HUES48 (cell line): ENCODE results near the gene HES5.
"Not testable (repeated sequence)": the region's sequence is repeated elsewhere in the genome, so short reads cannot be mapped to it uniquely, and the experiment has no call there.

Source experiments
- H3K27ac ChIP-seq: one replicate; pipeline ENCODE4 v1.7.0; 2013; ENCODE audit warnings: low read depth, low read length, inconsistent platforms
- H3K27me3 ChIP-seq: 2 replicates; pipeline ENCODE4 v1.6.1; 2013; ENCODE audit warnings: mild to moderate bottlenecking, low read length; ENCODE audit not compliant: control insufficient read depth, insufficient read depth
- H3K36me3 ChIP-seq: 2 replicates; pipeline ENCODE4 v1.6.1; 2013; ENCODE audit warnings: low read length; ENCODE audit not compliant: control insufficient read depth, insufficient read depth
- H3K4me1 ChIP-seq: 2 replicates; pipeline ENCODE4 v1.6.1; 2013; ENCODE audit warnings: mild to moderate bottlenecking, low read length; ENCODE audit not compliant: control insufficient read depth, insufficient read depth
- H3K4me3 ChIP-seq: 2 replicates; pipeline ENCODE4 v1.5.1; 2013; ENCODE audit warnings: mild to moderate bottlenecking, low read depth, low read length
- H3K9ac ChIP-seq: 2 replicates; pipeline ENCODE4 v1.6.1; 2013; ENCODE audit warnings: mild to moderate bottlenecking, low read depth, low read length, moderate library complexity
- H3K9me3 ChIP-seq: 2 replicates; pipeline ENCODE4 v1.6.1; 2013; ENCODE audit warnings: low read length; ENCODE audit not compliant: control insufficient read depth, insufficient read depth

Gene HES5

DNA sequence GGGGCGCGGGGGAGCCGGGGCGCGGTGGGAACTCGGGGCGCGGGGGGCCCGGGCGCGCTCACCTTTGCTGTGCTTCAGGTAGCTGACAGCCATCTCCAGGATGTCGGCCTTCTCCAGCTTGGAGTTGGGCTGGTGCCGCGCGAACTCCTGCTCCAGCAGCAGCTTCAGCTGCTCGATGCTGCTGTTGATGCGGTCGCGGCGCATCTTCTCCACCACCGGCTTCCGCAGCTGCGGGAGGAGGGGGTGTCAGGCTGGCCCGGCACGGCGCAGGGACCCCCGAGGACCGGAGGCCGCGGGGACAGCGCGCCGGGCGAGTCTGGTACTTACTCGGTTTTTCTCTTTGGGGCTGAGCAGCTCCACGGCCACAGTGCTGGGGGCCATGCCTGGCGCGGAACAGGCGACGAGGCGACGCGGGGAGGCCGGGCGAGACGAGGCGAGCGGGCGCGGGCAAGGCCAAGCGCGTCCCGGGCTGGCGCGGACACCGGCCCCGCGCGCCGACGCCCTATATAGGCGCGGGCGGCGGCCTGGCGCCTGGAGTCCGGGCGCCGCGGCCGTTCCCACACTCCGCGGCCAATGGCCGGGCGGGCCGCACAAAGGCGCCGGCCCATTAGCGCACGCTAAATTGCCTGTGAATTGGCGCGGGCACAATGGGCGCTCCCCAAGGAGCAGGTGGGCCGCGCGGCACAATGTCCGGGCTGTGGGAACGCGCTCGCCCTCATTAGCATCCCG lies at the start of gene HES5:
Gene HES5 (minus strand): TSS at position 480 of the 729 bp plus-strand sequence. CDS start 99 bp downstream, at position 381.
- H3K27me3 ChIP-seq, result peaks cover 78% of the 10 kb centered on the region
- no peak within 1 kb of the TSS for H3K27ac ChIP-seq
- no peak within 1 kb of the TSS for H3K9ac ChIP-seq
- H3K4me1 ChIP-seq, result peaks cover 26% of the 10 kb centered on the region
- H3K4me3 ChIP-seq, result peak within 1 kb of the TSS; percentile 52
- no peaks in the 10 kb centered on the region for H3K9me3 ChIP-seq
- no peaks in the 10 kb centered on the region for H3K36me3 ChIP-seq

GRCh38 chr1:2578758-2579118 lies 48.7 kb upstream of the HES5 start:
- Histone ChIP-seq H3K27me3 (no peaks in the 10 kb centered on the region), H3K27ac (no peak overlapping the region), H3K9me3 (0 out of 2 replicates have a peak, but pooled peaks cover under 1% of the 10 kb centered on the region), H3K36me3 (no peaks in the 10 kb centered on the region), H3K9ac (no peak overlapping the region), H3K4me1 (0 out of 2 replicates have a peak, but pooled peaks cover 2% of the 10 kb centered on the region), H3K4me3 (no peak overlapping the region)

DNA sequence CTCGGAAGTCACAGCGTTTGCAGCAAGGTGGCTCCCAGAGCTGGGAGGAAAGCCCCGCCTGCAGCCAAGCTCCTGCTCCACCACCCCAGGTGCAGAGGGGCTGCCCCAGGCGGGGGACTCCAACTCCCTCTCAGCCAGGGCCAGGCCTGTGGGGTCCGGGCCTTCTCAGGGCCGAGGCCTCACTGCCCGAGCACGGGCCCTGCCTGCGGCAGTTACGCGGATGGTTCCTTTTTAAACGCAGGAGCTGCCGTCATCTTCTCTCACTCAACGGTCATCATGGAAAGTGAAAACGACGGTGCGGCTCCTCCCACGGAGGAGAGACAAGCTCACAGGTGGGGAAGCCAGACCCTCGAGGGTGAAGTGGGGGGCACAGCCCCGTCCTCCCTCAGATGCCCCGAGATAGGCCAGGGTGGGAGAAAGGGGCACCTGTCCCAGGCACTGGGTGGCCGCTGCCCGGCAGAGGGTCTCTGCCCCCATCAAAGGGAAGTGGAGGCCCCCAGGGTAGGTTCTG lies 47.6 kb upstream of the HES5 start:
- not testable (repeated sequence) for H3K4me1 ChIP-seq, H3K9me3 ChIP-seq, H3K36me3 ChIP-seq, H3K4me3 ChIP-seq, H3K9ac ChIP-seq, H3K27ac ChIP-seq, H3K27me3 ChIP-seq

GRCh38 chr1:2575801-2576663 lies 46.0 kb upstream of the HES5 start:
- peaks cover 4% of the 10 kb centered on the region; the same call in 1 of the 2 replicates for H3K4me1 ChIP-seq
- no peak overlapping the region for H3K9ac ChIP-seq
- H3K9me3 ChIP-seq, result 0 out of 2 replicates have a peak, but pooled peaks cover 3% of the 10 kb centered on the region
- no peaks in the 10 kb centered on the region for H3K27me3 ChIP-seq
- no peaks in the 10 kb centered on the region for H3K36me3 ChIP-seq
- H3K27ac ChIP-seq, result no peak overlapping the region
- H3K4me3 ChIP-seq, result no peak overlapping the region

DNA sequence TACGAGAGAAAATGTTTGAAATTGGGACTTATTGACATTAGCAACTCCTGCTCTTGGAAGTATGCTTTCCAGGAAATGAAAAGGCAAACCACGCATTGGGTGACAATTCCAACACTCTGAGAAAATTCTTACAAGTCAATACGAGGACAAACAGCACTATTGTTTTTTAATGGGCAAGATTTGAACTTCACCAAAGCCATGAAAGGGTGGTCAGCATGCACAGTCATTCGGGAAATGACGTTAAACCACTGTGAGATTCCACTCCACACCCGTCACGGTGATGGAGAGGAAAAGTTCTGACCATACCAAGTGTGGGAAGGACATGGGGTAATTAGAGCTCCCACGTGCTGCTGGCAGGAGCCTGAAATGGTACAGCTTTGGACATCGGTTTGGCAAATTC lies 44.3 kb upstream of the HES5 start:
- Histone ChIP-seq H3K9me3 (0 out of 2 replicates have a peak, but pooled peaks cover 3% of the 10 kb centered on the region), H3K9ac (no peak overlapping the region), H3K4me3 (no peak overlapping the region), H3K4me1 (peaks cover 4% of the 10 kb centered on the region; the same call in 1 of the 2 replicates), H3K27ac (no peak overlapping the region), H3K36me3 (no peaks in the 10 kb centered on the region), H3K27me3 (no peaks in the 10 kb centered on the region)

DNA sequence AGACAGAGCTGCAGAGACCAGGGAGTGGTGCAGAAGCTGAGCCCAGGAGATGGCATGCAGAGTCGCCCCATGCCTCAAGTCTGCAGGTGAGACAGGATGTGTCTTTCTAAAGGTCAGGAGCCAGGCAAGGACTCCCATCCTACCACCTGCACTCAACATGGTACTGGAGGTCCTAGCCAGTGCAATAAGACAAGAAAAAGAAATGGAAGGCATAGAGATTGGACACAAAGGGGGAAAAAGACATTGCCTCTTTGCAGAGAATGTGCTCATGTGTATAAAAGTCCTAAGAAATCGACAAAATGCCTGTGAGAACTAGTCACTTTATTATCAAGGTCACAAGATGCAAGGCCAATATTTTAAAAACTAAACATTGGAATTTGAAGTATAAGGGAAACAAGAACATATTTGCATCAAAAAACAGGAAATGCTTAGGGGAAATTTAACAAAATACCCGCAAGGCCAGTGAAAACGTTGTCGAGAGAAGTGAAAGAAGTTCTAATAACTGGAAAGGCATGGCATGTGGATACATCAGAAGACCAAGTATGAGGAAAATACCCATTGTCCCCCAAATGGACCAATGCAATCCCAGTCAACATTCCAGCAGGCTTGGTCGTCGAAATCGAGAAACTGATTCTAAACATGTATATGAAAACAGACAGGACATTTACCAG lies 43.3 kb upstream of the HES5 start:
- Histone ChIP-seq H3K4me1 (peaks cover 4% of the 10 kb centered on the region; the same call in 1 of the 2 replicates), H3K4me3 (no peak overlapping the region), H3K27ac (no peak overlapping the region), H3K9ac (no peak overlapping the region), H3K36me3 (no peaks in the 10 kb centered on the region), H3K27me3 (no peaks in the 10 kb centered on the region), H3K9me3 (0 out of 2 replicates have a peak, but pooled peaks cover 3% of the 10 kb centered on the region)

GRCh38 chr1:2571348-2571747 lies 41.3 kb upstream of the HES5 start:
- H3K9me3 ChIP-seq, result 0 out of 2 replicates have a peak, but pooled peaks cover 3% of the 10 kb centered on the region
- H3K9ac ChIP-seq, result no peak overlapping the region
- H3K4me3 ChIP-seq, result no peak overlapping the region
- H3K4me1 ChIP-seq, result peaks cover 4% of the 10 kb centered on the region; the same call in 1 of the 2 replicates
- no peaks in the 10 kb centered on the region for H3K36me3 ChIP-seq
- no peak overlapping the region for H3K27ac ChIP-seq
- no peaks in the 10 kb centered on the region for H3K27me3 ChIP-seq

- no peak overlapping the region for H3K27ac ChIP-seq
- H3K27me3 ChIP-seq, result no peaks in the 10 kb centered on the region
- H3K9ac ChIP-seq, result no peak overlapping the region
- no peaks in the 10 kb centered on the region for H3K36me3 ChIP-seq
- 0 out of 2 replicates have a peak, but pooled peaks cover 3% of the 10 kb centered on the region for H3K9me3 ChIP-seq
- H3K4me3 ChIP-seq, result no peak overlapping the region
- H3K4me1 ChIP-seq, result peaks cover 4% of the 10 kb centered on the region; the same call in 1 of the 2 replicates
These were observed 40.3 kb upstream of the HES5 start for GRCh38 chr1:2570332-2570731.

GRCh38 chr1:2569703-2570102 lies 39.6 kb upstream of the HES5 start:
- H3K27me3 ChIP-seq, H3K27ac ChIP-seq: not testable (repeated sequence)

DNA sequence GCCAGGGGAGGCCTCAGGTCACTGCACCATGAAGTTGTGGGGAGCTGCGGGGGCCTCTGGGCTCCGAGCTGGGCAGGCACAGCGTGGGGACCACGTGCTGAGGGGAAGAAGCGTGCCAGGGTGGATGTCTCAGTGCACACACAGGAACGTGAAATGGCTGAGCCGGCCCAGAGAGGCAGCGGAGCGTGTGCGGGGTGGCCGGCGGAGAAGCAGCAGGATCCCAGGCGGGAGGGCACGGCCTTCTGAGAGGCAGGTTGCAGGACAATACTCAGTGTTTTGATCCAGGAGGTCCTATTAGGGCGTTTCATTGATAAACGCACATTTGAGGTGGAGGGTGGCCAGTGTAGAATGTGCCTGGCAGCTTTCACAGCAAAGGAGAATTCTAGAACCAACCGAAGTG lies 39.0 kb upstream of the HES5 start:
- H3K4me1 ChIP-seq, result peaks cover 4% of the 10 kb centered on the region; the same call in 1 of the 2 replicates
- no peaks in the 10 kb centered on the region for H3K27me3 ChIP-seq
- 0 out of 2 replicates have a peak, but pooled peaks cover 3% of the 10 kb centered on the region for H3K9me3 ChIP-seq
- no peaks in the 10 kb centered on the region for H3K36me3 ChIP-seq
- no peak overlapping the region for H3K9ac ChIP-seq
- H3K27ac ChIP-seq, result no peak overlapping the region
- H3K4me3 ChIP-seq, result no peak overlapping the region

More at GRCh38 chr1:2569703-2570102, 39.6 kb upstream of the HES5 start:
- H3K36me3 ChIP-seq, H3K4me3 ChIP-seq, H3K4me1 ChIP-seq, H3K9ac ChIP-seq, H3K9me3 ChIP-seq: not testable (repeated sequence)
